GM18868 (cell line): ENCODE measurements around the gene ADIPOR2.

Source experiments
- ATAC-seq: cut with Tn5 transposase; IDR thresholded peaks from one replicate; pipeline ENCODE4 v1.9.1; 2021; ENCODE audit warnings: mild to moderate bottlenecking, moderate library complexity; ENCODE audit not compliant: unreplicated experiment

Gene ADIPOR2

DNA sequence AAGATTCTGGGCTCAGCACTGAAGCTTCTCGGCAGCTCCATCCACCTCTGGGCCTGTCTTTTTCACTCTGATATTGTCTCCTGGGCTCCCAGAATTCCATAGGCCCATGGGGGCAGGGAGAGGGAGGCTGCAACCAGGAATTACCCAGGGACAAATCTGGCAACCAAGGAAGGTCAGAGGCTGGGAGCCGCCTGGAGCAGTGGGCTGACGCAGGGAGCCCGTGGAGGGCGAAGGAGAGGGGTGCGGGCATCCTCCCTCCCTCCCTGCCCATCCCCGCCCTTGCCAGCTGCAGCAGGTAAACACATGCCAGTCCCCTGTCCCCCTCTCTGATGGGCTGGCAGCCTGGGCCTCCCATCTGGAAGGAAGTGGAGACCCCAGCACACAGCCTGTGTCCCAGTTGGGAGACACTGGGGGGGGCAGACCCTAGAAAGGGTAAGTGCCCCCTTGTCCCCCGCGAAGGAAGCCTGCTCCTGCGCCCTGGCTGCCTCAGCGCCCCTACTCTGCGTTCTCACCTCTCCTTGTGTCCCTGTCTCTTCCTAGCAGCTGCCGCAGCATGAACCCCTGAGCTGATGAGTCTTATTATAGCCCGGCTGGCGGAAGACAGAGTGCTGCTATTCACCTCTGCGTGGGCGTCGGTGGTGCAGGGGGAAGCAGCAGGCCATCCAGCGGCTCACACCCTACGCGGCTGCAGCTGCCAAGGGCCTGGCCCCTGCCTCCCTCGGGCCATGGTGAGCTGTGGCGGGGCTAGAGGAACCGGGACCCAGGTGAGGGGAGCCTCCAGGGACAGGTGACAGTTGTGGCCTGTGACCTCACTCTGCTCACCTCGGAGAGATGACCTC is 136.2 kb downstream of the ADIPOR2 start:
- ATAC-seq: no peak

DNA sequence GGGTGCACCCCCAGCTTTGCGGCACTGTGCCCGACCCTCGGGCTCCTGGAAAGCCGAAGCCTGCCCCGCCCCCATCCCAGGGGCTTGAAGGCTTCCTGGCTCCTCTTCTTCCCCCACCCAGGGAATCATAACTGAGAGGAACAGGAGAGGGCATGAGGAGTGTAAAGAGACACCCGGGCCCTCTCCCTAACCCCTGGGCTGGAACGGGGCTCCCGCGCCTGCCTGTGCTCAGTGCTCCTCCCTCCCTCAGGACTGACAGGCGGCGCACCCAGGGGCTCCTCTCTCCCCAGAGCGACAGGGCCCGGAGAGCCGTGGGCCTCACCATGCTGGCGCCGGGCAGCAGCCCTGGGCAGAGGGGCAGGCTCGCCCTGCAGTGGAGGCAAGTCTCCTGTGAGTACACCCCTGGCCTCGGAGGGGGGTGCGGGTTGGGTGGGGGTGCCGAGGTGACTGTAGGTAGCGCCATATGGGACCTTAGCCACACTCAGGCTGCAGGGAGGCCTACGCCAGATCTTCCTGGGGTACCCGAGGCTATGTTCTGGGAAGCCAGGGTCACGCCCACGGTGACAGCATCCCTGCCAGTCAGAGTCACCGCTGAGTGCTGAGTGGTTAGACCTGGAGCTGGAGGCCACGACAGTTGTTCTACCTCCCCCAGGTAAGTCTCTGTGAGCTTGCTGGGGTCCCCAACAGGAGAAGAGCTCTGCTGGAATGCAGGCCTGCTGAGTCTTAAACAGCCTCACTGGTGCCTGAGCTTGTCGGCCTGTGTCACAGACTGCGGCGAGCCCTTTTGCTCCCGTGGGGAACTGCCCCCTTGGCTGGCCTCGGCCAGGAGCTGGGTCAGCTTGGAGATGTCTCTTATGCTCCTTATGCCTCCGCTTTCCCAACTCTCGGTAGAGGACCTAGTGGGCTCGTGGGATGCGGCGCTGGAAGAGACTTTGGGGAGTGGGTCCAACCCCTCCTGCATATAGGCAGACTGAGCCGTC is 137.2 kb downstream of the ADIPOR2 start:
- ATAC-seq: no peak

DNA sequence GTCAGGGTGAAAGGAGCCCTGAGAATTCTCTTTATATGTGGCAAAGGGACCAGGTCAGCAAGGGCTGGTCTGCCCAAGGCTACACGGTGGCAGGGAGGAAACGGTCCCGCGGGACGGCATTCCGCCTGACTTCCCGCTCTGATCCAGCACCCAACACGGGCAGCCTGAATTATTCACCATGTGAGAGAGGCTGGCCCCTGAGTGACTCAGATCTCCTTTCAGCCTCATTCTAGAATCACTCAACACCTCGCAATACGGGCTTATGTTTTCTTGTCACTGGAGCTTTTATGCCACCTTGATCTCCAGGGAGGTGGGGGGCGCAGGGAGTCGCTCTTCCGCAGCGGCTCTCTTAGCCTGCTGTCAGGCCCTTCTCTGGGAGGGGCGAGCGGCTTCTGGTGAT is 138.0 kb downstream of the ADIPOR2 start:
- ATAC-seq: no peak

DNA sequence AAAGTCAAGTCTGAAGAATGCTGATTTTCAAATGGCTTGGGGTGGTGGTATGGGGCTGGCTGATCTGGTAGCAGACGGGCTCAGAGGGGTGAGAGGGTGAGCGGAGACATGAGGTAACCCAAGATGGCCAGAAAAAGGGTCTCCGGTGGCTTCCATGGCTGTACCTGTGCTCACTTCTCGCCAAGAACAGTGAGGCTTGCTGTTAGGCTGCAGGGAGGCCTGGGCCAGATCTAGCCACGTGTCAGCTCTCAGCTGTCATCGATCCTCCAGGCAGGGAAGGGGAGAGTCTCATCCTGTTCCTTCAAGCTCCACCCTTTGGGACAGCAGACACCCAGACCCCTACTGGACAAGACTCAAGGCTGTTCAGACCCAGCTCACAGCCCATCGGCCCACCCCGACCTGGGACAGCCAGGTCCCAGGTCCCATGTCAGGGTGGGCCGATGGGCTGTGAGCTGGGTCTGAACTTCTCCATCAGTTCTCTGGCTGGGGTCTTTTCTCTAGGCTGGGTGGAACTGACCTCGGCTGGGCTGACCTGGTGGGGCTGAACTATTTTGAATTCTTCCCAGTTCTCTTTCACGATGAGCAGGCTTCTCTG is 138.5 kb downstream of the ADIPOR2 start:
- no peak for ATAC-seq

DNA sequence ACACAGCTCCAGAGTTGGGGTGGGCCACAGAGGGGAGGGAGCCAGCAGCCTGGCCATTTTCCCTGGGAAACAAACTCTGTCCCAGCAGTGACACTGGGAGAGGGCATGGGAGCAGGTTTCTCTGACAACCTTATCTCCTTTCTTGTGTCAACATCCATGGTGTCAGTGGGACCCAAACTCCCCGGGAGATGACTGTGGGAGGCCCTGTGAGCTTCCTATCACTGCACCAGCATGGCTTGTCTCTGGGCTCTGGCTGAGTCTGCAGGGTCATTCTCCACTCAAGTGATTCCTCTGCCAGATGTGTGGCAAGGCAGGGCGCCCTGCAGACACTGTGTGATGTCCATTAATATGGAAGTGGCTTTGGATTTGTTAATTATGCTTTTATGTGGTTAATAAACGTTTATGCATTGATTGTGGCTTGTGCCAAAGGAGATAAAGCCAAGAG is 139.6 kb downstream of the ADIPOR2 start:
- ATAC-seq: no peak

DNA sequence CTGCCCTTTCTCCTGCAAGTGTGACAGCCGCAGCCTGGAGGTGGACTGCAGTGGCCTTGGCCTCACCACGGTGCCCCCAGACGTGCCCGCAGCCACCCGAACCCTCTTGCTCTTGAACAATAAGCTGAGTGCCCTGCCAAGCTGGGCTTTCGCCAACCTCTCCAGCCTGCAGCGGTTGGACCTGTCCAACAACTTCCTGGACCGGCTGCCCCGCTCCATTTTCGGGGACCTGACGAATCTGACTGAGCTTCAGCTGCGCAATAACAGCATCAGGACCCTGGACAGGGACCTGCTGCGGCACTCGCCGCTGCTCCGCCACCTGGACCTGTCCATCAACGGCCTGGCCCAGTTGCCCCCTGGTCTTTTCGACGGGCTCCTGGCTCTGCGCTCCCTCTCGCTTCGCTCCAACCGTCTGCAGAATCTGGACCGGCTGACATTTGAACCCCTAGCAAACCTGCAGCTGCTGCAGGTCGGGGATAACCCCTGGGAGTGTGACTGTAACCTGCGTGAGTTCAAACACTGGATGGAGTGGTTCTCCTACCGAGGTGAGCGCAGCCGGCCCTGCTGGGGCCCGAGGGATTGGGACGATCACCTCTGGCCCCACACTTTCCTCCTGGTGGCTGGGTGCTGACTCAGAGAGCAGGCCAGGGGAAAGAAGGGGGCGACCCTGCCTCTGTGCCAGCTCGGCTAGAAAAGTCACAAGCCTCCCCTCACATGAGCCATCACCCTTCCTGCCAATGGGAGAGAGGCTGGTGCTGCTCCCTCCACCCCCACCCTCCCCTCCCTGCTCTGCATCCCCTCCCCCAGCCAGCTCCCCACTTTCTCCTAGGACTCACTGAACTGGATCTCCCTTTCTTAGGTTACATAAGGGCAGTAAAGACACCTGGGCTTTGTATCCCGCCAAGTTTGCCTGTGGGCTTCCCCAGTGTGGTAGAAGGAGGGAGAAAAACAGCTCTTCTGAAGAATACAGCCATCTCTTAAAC is 140.4 kb downstream of the ADIPOR2 start:
- no peak for ATAC-seq

DNA sequence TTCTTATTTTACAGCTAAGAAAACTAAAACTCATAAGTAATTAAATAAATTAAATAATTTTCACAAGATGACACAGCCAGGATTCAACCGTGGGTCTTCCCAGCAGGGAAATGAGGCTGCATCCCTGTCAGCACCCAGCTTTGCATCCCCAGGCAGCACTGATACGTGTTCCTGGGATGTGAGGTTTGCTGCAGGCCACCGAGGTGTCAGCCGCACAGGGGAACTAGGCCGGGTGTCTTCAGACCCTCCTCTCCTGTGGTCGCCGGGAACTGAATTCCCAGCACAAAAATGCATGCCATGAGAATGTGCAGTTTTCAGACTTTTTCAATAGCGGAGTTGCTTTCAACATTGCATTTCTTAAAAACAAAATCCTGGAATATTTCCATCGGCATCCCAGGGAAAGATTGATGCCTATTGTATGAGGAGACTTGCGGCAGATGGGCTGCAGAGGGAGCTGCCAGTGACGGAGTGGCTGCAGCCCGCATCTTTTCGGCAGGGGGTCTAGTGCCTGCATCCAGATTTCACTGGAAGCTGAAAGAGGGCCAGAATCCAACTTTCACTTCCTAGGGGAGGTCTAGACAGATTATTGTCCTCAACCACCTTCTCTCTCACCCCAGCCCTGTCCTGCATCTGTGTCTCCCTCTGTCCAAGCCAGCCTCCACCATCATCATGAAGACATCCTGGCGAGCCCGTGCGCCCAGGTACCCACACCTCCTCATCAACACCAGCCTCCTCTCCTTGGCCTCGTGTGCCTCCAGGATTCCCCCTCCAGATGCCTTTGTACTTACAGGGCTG is 142.1 kb downstream of the ADIPOR2 start:
- ATAC-seq: no peak

DNA sequence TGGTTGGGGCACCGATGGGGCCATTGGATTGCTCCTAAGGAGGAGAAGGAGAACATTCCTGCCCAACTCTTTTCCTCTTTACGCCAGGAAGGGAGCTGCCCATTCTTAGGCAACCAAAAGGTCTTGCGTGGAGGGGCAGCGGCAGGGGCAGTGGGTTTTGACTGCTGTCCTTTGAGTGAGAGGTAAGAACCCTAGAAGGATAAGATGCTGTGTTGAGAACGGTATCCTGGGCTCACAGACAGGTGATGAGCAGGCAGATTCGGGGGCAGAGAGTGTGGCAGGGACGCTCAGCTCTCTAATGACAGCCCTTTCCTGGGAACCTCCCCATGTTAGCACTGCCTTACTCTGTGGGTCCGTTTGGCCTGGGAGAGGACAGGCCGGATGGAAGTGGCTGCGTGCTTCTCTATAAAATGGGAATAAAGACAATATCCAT is 142.7 kb downstream of the ADIPOR2 start:
- no peak for ATAC-seq

DNA sequence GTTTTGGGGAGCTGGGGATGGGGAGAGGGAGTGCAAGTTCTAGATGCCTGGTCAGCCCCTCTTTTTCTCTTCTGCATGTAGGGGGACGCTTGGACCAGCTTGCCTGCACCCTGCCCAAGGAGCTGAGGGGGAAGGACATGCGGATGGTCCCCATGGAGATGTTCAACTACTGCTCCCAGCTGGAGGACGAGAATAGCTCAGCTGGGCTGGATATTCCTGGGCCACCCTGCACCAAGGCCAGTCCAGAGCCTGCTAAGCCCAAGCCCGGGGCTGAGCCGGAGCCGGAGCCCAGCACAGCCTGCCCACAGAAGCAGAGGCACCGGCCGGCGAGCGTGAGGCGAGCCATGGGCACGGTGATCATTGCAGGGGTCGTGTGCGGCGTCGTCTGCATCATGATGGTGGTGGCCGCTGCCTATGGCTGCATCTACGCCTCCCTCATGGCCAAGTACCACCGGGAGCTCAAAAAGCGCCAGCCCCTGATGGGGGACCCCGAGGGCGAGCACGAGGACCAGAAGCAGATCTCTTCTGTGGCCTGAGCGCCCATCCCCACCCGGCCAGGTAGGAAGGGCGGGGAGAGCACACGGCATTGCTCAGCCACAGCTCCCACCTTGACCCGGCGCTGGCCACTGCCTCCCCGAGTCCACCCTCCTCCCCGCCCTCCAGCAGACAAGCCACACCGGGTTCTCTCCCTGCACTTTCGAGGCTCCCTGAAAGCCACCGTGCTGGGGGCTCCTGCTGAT is 143.5 kb downstream of the ADIPOR2 start:
- no peak for ATAC-seq

DNA sequence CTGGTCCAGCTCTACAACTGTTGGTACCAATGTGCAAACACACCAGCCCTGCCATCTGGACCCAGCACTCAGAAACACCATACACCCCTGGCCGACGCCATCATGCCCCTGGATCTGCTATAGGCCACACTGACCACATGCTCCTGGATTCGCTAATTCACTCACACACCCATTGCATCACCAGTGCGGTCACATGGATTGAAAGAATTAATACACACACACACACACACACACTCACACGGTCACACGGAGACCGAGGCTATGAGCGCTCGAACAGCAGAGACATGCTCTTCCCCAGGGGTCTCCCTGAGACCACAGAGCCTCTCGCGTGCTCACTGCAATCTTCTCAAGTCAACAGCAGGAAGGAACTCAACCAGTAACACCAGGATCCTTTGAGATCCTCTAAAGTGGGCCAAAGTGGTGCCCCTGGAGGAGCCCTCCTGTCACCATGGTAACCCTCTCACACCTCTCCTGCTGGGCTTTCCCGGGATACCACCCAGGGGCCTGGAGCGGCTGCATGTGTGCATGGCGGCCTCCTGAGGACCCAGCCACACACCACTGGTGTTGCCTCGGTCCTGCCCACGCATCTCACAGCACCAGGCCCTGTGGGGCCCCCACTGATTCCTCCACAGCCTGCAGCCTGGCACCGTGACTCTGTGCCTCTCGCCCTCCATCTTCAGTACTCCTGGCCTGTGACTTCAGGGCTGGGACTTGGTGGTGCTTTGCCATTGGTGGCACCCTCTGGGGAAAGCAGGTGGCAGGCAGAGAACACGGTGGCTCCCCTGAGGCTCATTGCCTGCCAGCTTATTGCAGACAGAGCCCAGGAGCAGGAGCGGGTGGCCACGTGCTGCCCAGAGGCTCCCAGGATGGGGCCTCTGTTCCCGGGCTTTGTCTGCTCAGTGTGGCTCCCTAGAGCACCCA is 144.6 kb downstream of the ADIPOR2 start:
- ATAC-seq: no peak

DNA sequence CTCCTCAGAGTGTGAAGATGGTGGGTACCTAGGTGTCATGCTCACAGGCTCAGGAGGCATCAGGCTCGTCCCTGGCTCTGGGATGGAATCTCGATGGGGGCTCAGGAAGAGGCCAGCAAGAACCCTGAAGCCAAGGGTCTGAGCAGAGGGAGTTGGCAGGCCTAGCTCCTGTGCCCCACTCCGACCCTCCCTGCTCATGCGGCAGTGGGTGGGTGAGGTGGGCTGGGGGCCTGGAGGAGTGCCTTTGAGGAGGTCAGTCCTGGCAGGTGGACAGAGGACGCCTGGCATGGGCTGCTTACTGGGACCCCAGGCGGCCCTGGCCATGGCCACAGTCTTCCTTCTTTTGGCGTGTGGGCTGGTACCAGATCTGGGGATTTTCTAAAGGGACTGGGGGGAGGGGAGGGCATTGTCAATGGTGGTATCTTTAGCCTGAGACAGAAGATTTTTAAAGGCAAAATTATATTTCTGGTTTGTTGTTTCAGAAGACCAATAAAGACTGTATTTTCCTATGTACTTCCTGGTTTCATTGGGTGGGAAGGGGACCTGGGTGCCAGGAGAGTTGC is 145.5 kb downstream of the ADIPOR2 start:
- ATAC-seq: no peak

DNA sequence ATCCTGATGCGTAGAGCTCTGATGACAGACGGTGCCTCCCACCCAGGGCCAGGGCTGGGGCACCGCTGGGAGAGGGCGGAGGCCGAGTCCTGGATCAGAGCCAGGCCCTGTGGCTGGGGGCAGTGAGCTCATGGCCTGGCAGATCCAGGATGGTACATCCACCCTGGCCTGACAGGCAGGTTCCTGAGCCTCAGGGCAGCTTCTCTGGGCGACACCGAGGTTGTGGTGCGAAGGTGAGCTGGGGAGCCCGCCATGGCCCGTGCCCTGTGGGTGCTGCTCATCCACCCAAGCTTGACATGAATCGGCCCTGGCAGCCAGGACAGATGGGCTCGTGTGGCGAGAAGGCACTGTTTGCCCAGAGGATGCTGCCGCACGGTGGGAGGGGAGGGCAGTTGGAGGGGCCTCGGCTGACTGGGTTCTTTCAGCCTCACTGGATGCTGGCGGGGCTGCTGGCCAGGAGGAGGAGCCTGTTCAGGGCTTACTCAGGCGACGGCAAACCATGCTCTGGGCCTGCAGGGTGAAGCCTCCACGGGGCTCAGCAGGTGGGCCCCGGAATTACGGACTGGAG is 146.1 kb downstream of the ADIPOR2 start:
- no peak for ATAC-seq

DNA sequence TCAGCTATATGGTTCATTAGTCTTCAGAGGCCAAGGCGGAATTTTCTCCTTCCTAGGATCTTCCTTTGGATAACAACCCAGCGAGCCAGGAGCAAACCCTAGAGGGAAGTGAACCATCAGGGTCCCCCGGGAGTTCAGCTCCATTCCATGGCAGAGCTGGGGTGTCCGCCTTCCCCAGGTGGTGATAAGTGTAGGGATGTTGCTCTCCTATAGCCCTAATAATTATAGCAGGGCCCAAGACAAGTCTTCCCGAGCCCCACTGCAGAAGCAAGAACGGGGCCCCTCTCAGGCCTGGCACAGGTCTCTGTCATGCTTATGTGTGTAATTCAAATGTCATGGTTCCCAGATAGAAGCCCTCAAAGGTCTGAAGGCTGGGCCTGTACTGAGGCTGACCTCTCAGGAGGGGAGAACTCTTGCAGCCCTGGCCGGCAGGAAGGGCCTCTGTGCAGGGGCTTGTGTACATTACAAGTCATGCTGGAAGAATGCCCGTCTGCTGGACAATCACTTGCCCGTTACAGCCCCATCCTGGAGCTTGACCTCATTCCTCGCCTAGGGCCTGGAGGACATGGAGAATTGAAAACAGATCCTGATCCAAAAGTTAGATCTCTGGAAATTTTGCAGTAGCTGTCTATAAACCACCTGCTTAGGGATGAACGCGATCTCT is 146.8 kb downstream of the ADIPOR2 start:
- ATAC-seq: no peak
